Peyer's patch (tissue), 4 donors: ENCODE measurements around the gene STK10.

Experiments
- POLR2A ChIP-seq, 2 donors: fragments of 450-650 bp; IDR thresholded peaks; one replicate each; pipeline ENCODE4 v1.5.1; 2017; ENCODE audit warnings: antibody characterized with exemption in 2 of 2, mild to moderate bottlenecking in 2 of 2, moderate library complexity in 2 of 2
- TF ChIP-seq, protein P1 (sequence below), 6 experiments: fragments of 450-650 bp in 4 of 6; fragments of 200-600 bp in 2 of 6; sonication (generic) in 1 of 6; IDR thresholded peaks; one replicate each; pipeline ENCODE4 v1.5.1; 2017 to 2019; ENCODE audit warnings: antibody characterized with exemption in 6 of 6, mild to moderate bottlenecking in 3 of 6, moderate library complexity in 1 of 6

DNA sequence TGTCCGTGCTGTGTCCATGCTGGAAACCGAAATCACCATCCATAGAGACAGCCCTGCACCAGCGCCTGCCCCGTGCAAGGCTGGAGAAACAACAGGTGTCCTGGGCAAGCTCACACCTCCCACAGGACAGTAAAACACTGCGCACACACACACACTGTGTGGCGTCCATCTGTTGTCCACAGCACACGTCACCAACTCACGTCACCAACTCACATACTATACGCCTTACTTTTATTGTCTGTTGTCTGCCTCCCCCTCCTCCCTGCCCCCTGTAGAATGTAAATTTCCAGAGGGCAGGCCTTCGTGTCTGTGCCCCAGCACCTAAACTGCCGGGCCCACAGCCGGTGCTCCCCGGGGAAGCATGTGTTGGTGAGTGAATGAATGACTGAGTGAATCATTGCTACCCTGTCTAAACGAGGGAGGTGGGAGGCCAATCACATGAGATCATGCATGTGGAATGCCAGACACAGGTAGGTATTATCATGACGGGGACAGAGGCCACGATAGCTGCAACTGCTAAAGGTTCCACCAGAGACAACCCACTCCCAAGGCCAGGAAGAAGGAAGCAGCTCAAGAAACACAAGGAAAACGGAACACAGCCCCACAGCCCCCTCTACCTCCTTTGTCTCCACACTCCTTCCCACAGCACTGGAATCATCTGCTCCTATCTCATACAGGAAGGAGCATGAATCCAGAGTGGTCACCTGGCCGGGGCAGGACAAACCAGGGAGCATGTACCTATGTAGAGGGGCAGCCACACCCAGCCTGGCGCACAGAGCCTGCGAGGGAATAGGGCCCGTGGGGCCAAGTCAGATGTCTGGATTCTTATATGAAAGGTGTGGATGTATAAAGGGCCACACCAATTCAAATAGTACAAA, 41.9 kb downstream of the STK10 start:
- TF ChIP-seq, protein P1, sequence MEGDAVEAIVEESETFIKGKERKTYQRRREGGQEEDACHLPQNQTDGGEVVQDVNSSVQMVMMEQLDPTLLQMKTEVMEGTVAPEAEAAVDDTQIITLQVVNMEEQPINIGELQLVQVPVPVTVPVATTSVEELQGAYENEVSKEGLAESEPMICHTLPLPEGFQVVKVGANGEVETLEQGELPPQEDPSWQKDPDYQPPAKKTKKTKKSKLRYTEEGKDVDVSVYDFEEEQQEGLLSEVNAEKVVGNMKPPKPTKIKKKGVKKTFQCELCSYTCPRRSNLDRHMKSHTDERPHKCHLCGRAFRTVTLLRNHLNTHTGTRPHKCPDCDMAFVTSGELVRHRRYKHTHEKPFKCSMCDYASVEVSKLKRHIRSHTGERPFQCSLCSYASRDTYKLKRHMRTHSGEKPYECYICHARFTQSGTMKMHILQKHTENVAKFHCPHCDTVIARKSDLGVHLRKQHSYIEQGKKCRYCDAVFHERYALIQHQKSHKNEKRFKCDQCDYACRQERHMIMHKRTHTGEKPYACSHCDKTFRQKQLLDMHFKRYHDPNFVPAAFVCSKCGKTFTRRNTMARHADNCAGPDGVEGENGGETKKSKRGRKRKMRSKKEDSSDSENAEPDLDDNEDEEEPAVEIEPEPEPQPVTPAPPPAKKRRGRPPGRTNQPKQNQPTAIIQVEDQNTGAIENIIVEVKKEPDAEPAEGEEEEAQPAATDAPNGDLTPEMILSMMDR (IDR thresholded peaks at IDR 0.05), result no peak
- TF ChIP-seq POLR2A (IDR thresholded peaks at IDR 0.05), result no peak
